ENCODE measurements around the gene GABPB2. TPM values are rescaled to one million over a fixed set of nuclear protein-coding genes. Genes with fewer than 3 reads are reported as not detected.
A peak's percentile ranks its signal among the peaks of the same experiment; 100 is the strongest.

GABPB2 gene
- total RNA-seq, result 10 to 100 TPM in 3 of 4 donors, 1 to 10 TPM in 1; 7.9 to 32.2 (median 15.8) TPM

- peak; percentile 2 to 25 for TF ChIP-seq POLR2A (IDR thresholded peaks at IDR 0.05)
- TF ChIP-seq, protein P1, sequence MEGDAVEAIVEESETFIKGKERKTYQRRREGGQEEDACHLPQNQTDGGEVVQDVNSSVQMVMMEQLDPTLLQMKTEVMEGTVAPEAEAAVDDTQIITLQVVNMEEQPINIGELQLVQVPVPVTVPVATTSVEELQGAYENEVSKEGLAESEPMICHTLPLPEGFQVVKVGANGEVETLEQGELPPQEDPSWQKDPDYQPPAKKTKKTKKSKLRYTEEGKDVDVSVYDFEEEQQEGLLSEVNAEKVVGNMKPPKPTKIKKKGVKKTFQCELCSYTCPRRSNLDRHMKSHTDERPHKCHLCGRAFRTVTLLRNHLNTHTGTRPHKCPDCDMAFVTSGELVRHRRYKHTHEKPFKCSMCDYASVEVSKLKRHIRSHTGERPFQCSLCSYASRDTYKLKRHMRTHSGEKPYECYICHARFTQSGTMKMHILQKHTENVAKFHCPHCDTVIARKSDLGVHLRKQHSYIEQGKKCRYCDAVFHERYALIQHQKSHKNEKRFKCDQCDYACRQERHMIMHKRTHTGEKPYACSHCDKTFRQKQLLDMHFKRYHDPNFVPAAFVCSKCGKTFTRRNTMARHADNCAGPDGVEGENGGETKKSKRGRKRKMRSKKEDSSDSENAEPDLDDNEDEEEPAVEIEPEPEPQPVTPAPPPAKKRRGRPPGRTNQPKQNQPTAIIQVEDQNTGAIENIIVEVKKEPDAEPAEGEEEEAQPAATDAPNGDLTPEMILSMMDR (IDR thresholded peaks at IDR 0.05), result peak; percentile 51 to 96 (median 76)
- Histone ChIP-seq H3K9me3 (no peaks in the 10 kb centered on the region), H3K36me3 (no peaks in the 10 kb centered on the region), H3K27ac (peak within 1 kb of the TSS; percentile 94 to 97 (median 96)), H3K27me3 (no peaks in the 10 kb centered on the region), H3K4me3 (peak within 1 kb of the TSS; percentile 70 to 88 (median 86)), H3K4me1 (peaks cover 0 to 12% (median 6%) of the 10 kb centered on the region in 4 donors)
- peak; percentile 88 to 95 (median 89) for DNase-seq
Measured at GRCh38 chr1:151070474-151071276, at the start of gene GABPB2. GABPB2 (plus strand) TSS chr1:151070761; CDS start chr1:151088190, 17,429 bp downstream.

GRCh38 chr1:151024540-151025146 is 45.9 kb upstream of the GABPB2 start:
- peak; percentile 71 to 95 (median 92) for DNase-seq
- Histone ChIP-seq H3K36me3 (peaks cover 0 to 60% (median 0%) of the 10 kb centered on the region in 3 donors), H3K27ac (no peak overlapping the region), H3K27me3 (no peaks in the 10 kb centered on the region), H3K4me3 (no peak overlapping the region), H3K9me3 (no peaks in the 10 kb centered on the region), H3K4me1 (peaks cover 0 to 5% (median 0%) of the 10 kb centered on the region in 4 donors)
- TF ChIP-seq, protein P1 (IDR thresholded peaks at IDR 0.05), result peak; percentile 53 to 76 (median 63)
- TF ChIP-seq POLR2A (IDR thresholded peaks at IDR 0.05), result no peak

DNA sequence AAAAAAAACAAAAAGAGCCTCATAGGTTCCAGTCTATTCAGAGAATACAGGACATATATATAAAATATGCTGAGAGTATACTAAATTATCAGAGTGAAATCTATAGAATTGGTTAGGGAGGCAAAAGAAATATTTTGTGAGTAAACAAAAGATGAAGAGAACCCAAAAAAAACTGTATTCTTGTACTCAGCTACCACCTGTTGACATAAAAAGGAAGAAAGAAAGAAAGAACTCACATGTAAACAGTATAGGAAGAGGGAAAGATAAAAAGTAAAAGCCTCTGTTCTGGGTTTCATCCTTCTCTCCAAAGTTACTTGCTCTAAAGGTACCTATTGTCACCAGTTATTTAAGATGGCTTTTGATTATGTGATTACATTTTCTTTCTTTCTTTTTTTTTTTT is 44.1 kb upstream of the GABPB2 start:
- Histone ChIP-seq H3K4me1 (peaks cover 0 to 5% (median 0%) of the 10 kb centered on the region in 4 donors), H3K4me3 (no peak overlapping the region), H3K36me3 (peaks cover 0 to 65% (median 0%) of the 10 kb centered on the region in 3 donors), H3K9me3 (no peaks in the 10 kb centered on the region), H3K27me3 (no peaks in the 10 kb centered on the region), H3K27ac (no peak overlapping the region)
- TF ChIP-seq POLR2A (IDR thresholded peaks at IDR 0.05), result no peak
- TF ChIP-seq, protein P1 (IDR thresholded peaks at IDR 0.05), result no peak
- DNase-seq, result no peak

- Histone ChIP-seq H3K36me3 (peaks cover 0 to 59% (median 0%) of the 10 kb centered on the region in 3 donors), H3K4me3 (no peak overlapping the region), H3K9me3 (no peaks in the 10 kb centered on the region), H3K27ac (no peak overlapping the region), H3K4me1 (no peaks in the 10 kb centered on the region), H3K27me3 (no peaks in the 10 kb centered on the region)
- TF ChIP-seq, protein P1 (IDR thresholded peaks at IDR 0.05), result no peak
- TF ChIP-seq POLR2A (IDR thresholded peaks at IDR 0.05), result no peak
- DNase-seq, result no peak
Measured at GRCh38 chr1:151032164-151032563, 38.4 kb upstream of the GABPB2 start.

DNA sequence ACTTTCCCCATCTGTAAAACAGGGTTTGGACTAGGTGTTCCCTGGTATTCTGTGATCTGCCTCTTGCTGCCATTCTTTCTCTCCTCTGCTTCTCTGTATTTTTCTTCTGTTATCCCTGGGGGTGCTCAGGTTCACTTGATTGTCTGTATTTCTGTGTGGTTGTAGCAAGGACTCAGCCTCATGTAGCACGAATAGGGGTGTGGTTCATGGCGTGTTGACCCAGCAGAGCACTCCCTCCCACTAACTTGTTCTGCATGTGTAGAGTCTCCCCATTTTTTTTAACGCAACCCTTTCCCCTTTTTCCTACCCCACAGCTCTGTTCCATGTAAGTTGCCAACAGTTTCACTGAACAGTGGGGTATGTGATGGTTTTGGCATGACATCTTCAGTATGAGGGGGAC is 35.4 kb upstream of the GABPB2 start:
- Histone ChIP-seq H3K36me3 (peaks cover 0 to 33% (median 0%) of the 10 kb centered on the region in 3 donors), H3K9me3 (no peaks in the 10 kb centered on the region), H3K27me3 (no peaks in the 10 kb centered on the region), H3K27ac (no peak overlapping the region), H3K4me1 (no peaks in the 10 kb centered on the region), H3K4me3 (no peak overlapping the region)
- DNase-seq, result no peak
- TF ChIP-seq, protein P1 (IDR thresholded peaks at IDR 0.05), result no peak
- TF ChIP-seq POLR2A (IDR thresholded peaks at IDR 0.05), result no peak
